Bone marrow (tissue), 2 donors: ENCODE data around the gene SECTM1.

ENCODE experiments used
- DNase-seq, 2 donors: peaks; one replicate each; lab custom pipeline; 2025; lab: John Stamatoyannopoulos, UW

The SECTM1 gene

DNA sequence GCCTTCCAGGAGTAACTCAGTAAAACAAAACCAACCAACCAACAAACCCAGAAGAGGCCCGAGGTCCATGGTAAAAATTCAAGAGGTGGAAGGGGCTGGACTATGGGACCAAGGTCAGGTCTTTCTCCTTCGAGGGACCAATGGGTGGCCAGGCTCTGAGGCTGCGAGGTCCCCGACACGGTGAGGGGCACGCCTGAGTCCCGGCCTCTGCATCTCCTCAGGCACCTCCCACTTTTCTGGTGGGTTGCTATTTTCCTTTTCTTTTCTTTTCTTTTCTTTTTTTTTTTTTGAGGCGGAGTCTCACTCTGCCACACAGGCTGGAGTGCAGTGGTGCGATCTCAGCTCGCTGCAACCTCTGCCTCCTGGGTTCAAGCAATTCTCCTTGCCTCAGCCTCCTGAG is 34.1 kb downstream of the SECTM1 start:
- DNase-seq: no peak

GRCh38 chr17:82298538-82299421 is 34.8 kb downstream of the SECTM1 start:
- DNase-seq: no peak

GRCh38 chr17:82297714-82298537 is 35.6 kb downstream of the SECTM1 start:
- peak; percentile 88 to 96 for DNase-seq

DNA sequence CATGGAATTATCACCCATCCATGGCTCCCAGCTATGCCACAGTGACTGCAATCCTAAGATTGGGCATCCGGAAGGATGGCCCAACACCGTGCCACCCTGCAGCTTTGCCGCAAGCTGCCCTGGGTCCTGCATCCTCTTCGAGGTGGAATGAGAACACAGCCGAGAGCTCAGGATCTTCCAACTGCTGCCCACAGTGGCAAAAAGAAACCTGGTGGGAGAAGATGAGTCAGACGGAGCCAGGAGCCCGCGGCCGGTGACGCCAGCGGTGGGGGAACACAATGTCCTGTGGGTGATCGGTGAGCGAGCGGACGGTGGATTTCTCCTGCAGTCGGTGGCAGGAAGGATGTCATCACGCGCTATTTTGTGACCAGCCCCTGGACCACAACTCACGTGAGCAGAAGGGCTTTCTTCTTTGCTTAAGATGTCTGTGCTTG is 36.3 kb downstream of the SECTM1 start:
- DNase-seq: peak; percentile 71 to 82

- DNase-seq: no peak
Measured at GRCh38 chr17:82296511-82297279, 36.9 kb downstream of the SECTM1 start.

DNA sequence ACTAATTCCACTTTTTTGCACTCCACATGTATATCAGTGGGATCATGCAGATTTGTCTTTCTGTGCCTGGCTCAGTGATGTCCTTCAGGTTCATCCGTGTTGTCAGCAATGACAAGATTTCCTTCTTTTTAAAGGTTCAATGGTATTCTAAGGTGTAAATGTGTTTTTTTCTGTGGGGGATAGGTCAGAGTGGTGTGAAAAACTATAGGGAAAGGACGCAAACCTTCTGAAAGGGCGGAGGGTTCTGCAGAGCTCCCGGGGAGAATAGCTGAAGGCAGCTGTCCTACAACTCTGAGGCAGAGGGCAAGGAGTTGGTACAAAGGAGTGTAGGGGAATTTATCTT is 38.1 kb downstream of the SECTM1 start:
- no peak for DNase-seq

GRCh38 chr17:82294064-82294773 is 39.3 kb downstream of the SECTM1 start:
- no peak for DNase-seq

- peak; percentile 60 to 97 for DNase-seq
Measured at GRCh38 chr17:82292251-82293154, 41.1 kb downstream of the SECTM1 start.

- DNase-seq: no peak
Measured at GRCh38 chr17:82291582-82292250, 41.9 kb downstream of the SECTM1 start.

DNA sequence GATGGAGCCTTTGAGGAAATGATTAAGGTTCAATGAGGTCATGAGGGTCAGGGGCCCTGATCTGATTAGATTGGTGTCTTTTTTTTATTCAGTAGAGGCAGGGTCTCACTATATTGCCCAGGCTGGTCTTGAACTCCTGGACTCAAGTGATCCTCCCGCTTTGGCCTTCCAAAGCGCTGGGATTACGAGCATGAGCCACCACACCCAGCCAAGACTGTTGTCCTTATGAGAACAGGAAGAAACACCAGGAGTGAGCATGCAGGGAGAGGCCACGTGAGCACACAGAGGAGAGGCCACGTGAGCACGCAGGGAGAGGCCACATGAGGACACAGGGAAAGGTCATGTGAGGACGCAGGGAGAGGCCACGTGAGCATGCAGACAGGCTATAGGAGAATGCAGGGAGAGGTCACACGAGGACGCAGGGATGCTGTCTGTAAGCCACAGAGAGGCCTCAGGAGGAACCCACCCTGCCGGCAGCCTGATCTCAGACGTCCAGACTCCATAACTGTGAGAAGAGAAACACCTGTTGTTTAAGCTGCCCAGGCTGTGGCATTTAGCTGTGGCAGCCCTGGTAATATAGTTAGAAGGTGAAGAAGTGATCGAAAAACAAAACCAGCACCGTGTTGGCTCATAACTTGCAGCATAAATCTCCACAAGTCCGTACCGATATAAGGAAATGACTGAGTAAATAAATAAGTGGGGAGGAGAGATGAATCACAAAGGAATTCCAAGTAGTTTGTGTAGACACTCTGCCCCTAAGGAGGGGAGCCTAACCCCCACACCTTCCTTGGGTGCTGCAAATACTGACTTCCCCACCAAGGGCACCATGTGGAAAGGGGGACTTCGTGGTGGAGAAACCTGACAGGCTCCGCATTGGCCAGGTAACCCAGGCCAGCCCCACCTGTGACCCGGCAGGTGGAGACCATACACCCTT is 45.4 kb downstream of the SECTM1 start:
- no peak for DNase-seq

DNA sequence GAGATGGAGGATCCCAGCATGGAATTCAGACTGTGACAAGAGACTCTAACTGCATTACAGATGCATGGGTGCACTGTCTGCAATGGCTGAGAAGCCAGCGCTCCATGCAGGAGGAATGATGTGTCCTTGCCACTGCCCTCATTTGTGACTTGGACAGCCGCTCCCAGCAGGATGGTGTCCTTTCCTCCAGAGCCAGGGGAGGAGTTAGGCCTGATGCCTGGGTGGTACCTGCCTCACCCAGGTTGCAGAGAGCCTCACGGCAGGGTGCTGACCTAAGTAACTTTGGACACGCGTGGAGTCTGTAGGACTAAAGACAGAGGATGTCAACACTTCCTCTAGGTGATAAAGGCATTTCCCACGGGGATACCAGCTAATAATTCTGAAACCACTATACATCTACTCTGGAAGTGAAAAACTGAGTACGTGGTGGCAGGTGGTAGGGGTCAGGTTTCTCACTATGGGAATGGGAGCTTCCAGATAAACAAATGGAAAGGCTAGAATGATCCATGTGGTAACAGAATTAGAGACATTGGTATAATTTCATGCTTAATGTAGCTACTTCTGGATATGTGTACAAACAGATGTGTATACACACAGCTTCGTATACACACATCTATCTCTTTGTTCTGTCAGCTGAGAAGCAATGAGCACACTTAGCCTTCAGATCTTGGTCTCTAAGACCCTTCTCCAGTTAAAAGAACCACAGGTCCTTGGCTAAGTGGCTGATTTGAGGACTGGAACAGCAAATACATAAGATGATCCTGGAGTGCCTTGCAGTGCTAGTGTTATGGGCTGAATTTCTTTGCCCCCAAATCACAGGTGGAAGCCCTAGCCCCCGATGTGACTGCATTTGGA is 46.3 kb downstream of the SECTM1 start:
- DNase-seq: no peak

DNA sequence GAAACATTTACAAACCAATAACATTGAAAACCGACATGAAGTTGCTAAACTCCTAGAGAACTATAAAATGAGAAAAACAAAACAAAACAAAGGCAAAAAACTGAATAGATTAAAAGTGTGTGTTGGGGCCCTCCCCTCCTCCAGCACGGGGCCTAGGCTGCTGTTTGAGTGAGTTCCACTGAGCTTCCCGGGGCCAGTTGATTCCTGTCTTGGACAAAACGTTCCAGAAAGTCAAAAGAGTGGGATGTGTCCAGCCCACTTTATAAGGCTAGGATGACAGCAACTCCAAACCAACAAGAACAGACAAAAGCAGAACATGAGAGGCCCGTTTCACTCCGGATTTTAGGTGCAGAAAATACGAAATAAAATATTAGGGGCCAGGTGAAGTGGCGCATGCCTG is 48.4 kb downstream of the SECTM1 start:
- DNase-seq: no peak

DNA sequence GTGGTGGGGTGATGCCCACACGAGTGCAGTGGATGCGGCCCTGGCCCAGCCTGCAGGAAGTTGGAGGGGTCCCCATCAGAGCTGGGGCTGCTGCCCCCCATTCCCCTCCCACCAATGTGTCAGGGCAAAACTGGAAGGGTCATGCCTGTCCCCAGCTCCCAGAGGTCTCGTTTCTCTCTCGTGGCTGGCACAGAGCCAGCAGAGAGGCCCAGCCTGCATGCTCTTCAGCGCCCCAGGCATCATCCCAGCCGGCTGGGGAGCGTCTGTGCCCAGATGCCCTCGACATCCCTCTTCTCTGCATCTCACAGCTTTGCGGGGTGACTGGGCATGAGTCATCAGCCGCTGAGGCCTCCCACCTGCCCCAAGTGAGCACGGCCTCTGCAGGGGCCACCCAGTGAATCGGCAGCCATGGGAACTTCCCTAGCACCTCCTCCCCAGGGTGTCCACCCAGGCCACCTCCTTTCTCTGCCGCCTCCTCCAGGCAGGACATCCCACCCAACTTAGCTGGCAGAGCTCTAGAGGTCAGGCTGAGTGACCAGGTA is 50.3 kb downstream of the SECTM1 start:
- DNase-seq: peak in 1 of 2 donors; percentile 75

GRCh38 chr17:82282239-82283207 is 51.0 kb downstream of the SECTM1 start:
- DNase-seq: no peak

DNA sequence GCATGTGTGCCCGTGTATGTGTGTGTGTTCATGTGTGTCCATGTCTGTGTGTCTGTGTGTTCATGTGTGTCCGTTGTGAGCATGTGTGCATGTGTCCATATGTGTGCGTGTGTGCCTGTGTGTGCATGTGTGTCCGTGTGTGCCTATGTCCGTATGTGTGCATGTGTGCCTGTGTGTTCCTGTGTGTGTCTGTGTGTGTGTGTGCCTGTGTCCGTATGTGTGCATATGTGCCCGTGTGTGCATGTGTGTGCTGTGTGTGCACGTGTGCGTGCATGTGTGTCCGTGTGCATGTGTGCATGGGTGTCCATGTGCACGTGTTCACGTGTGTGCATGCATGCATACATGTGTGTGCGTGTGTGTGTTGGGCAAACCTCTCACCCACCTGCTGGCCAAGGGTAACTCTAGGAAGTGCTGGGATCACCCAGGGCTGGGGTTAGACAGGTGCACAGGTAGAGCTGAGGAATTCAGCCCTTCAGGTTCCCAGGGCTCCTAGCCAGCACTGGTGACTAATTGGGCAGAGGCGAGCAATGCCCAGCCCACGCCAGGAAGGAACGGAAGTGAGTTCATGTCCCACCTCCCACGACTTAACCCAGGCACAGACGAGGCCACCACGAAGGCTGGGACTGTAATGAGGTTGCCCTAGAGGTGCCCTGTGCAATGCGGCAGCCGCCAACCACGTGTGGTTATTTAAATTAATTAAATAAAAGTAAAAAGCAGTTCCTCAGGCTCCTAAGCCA is 51.9 kb downstream of the SECTM1 start:
- no peak for DNase-seq

- DNase-seq: no peak
Measured at GRCh38 chr17:82281076-82281475, 52.5 kb downstream of the SECTM1 start.
